ENCODE measurements around the gene RAD51AP2. TPM values are rescaled to one million over a fixed set of nuclear protein-coding genes. Genes with fewer than 3 reads are reported as not detected.

Gene RAD51AP2
- polyA plus RNA-seq, 2 donors: 0.05 to 0.28 TPM

- no peaks in the 10 kb centered on the region for H3K36me3 ChIP-seq (ENCODE audit: control insufficient read depth in 2 of 2, insufficient read depth in 2 of 2, low read length in 1 of 2)
- peaks cover 0 to 3% of the 10 kb centered on the region in 2 donors for H3K4me1 ChIP-seq (ENCODE audit: control insufficient read depth in 2 of 2, insufficient read depth in 2 of 2, low read length in 1 of 2)
- H3K4me3 ChIP-seq (ENCODE audit: low read depth in 1 of 2, low read length in 2 of 2): peak overlapping the region; percentile 45 to 63
- no peaks in the 10 kb centered on the region for H3K27me3 ChIP-seq (ENCODE audit: control insufficient read depth in 1 of 2, insufficient read depth in 2 of 2, low read length in 2 of 2)
- no peaks in the 10 kb centered on the region for H3K9me3 ChIP-seq (ENCODE audit: control insufficient read depth in 2 of 2, insufficient read depth in 1 of 2, low read depth in 1 of 2, low read length in 1 of 2)
- H3K27ac ChIP-seq (ENCODE audit: low read depth in 2 of 2, low read length in 1 of 2): peak overlapping the region; percentile 89 to 95
- 1 to 3% methylated on average over 51 to 52 of the region's 52 CpGs for WGBS, 2 donors
Measured at GRCh38 chr2:17538844-17539554, 20.8 kb upstream of the RAD51AP2 start.

GRCh38 chr2:17538022-17538843 is 20.0 kb upstream of the RAD51AP2 start:
- Histone ChIP-seq H3K27me3 (ENCODE audit: control insufficient read depth in 1 of 2, insufficient read depth in 2 of 2, low read length in 2 of 2) (no peaks in the 10 kb centered on the region), H3K27ac (ENCODE audit: low read depth in 2 of 2, low read length in 1 of 2) (peak overlapping the region; percentile 89 to 95), H3K4me3 (ENCODE audit: low read depth in 1 of 2, low read length in 2 of 2) (peak overlapping the region; percentile 45 to 63), H3K4me1 (ENCODE audit: control insufficient read depth in 2 of 2, insufficient read depth in 2 of 2, low read length in 1 of 2) (peaks cover 0 to 2% of the 10 kb centered on the region in 2 donors), H3K9me3 (ENCODE audit: control insufficient read depth in 2 of 2, insufficient read depth in 1 of 2, low read depth in 1 of 2, low read length in 1 of 2) (no peaks in the 10 kb centered on the region), H3K36me3 (ENCODE audit: control insufficient read depth in 2 of 2, insufficient read depth in 2 of 2, low read length in 1 of 2) (no peaks in the 10 kb centered on the region)
- 3 to 4% methylated on average over 30 of the region's 30 CpGs for WGBS, 2 donors

DNA sequence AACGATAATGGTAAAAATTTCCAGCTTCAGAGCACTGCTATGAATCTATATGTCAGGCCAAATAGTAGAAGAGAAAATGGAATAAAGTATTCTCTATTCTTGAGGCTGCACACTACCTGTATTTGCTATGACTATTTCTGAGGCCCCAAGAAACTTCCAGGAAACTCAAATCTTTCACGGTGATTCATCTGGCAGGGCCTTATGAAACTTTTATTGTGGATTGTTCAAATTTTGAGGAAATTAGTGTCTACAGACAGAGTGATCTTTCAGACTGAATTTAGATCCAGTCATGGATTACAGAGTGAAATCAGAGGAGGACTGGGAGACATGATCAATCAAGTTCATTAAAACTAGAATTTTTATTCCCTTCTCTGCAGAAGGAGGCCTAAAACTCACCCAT is 18.2 kb upstream of the RAD51AP2 start:
- Histone ChIP-seq H3K4me3 (ENCODE audit: low read depth in 1 of 2, low read length in 2 of 2) (no peak overlapping the region), H3K27ac (ENCODE audit: low read depth in 2 of 2, low read length in 1 of 2) (no peak overlapping the region), H3K36me3 (ENCODE audit: control insufficient read depth in 2 of 2, insufficient read depth in 2 of 2, low read length in 1 of 2) (no peaks in the 10 kb centered on the region), H3K4me1 (ENCODE audit: control insufficient read depth in 2 of 2, insufficient read depth in 2 of 2, low read length in 1 of 2) (no peaks in the 10 kb centered on the region), H3K27me3 (ENCODE audit: control insufficient read depth in 1 of 2, insufficient read depth in 2 of 2, low read length in 2 of 2) (no peaks in the 10 kb centered on the region), H3K9me3 (ENCODE audit: control insufficient read depth in 2 of 2, insufficient read depth in 1 of 2, low read depth in 1 of 2, low read length in 1 of 2) (no peaks in the 10 kb centered on the region)
- 69 to 70% methylated on average over 2 of the region's 2 CpGs for WGBS, 2 donors

- Histone ChIP-seq H3K4me3 (ENCODE audit: low read depth in 1 of 2, low read length in 2 of 2) (no peak overlapping the region), H3K27ac (ENCODE audit: low read depth in 2 of 2, low read length in 1 of 2) (no peak overlapping the region), H3K27me3 (ENCODE audit: control insufficient read depth in 1 of 2, insufficient read depth in 2 of 2, low read length in 2 of 2) (no peaks in the 10 kb centered on the region), H3K4me1 (ENCODE audit: control insufficient read depth in 2 of 2, insufficient read depth in 2 of 2, low read length in 1 of 2) (no peaks in the 10 kb centered on the region), H3K9me3 (ENCODE audit: control insufficient read depth in 2 of 2, insufficient read depth in 1 of 2, low read depth in 1 of 2, low read length in 1 of 2) (no peaks in the 10 kb centered on the region), H3K36me3 (ENCODE audit: control insufficient read depth in 2 of 2, insufficient read depth in 2 of 2, low read length in 1 of 2) (no peaks in the 10 kb centered on the region)
- WGBS, 2 donors: 79 to 80% methylated on average over 2 of the region's 2 CpGs
Measured at GRCh38 chr2:17533546-17533945, 15.3 kb upstream of the RAD51AP2 start.

DNA sequence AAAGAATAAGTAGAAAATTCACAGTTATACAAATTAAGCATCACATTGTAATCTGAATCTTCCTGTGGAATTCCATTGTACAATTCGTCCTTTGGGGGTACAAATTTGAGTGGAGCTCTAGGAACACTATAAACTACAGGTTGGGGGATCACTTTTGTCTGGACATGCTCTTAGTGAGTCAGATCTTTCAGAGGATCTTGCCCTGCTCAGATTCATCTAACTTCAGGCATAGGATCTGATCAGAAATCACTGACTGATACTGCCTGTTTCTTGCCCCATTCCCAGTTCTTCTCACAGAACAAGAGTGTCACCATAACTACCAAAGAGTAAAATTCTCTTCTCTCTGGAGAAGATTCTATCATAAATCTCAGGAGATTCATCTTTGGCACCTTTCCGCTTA is 11.5 kb upstream of the RAD51AP2 start:
- no peak overlapping the region for H3K4me3 ChIP-seq (ENCODE audit: low read depth in 1 of 2, low read length in 2 of 2)
- H3K4me1 ChIP-seq (ENCODE audit: control insufficient read depth in 2 of 2, insufficient read depth in 2 of 2, low read length in 1 of 2): no peaks in the 10 kb centered on the region
- no peaks in the 10 kb centered on the region for H3K36me3 ChIP-seq (ENCODE audit: control insufficient read depth in 2 of 2, insufficient read depth in 2 of 2, low read length in 1 of 2)
- H3K9me3 ChIP-seq (ENCODE audit: control insufficient read depth in 2 of 2, insufficient read depth in 1 of 2, low read depth in 1 of 2, low read length in 1 of 2): no peaks in the 10 kb centered on the region
- WGBS, 2 donors: 62 to 68% methylated on average over 2 of the region's 2 CpGs
- H3K27ac ChIP-seq (ENCODE audit: low read depth in 2 of 2, low read length in 1 of 2): no peak overlapping the region
- no peaks in the 10 kb centered on the region for H3K27me3 ChIP-seq (ENCODE audit: control insufficient read depth in 1 of 2, insufficient read depth in 2 of 2, low read length in 2 of 2)

GRCh38 chr2:17522303-17522702 is 4.1 kb upstream of the RAD51AP2 start:
- WGBS, 2 donors: 86 to 87% methylated on average over 6 of the region's 6 CpGs
- no peaks in the 10 kb centered on the region for H3K36me3 ChIP-seq (ENCODE audit: control insufficient read depth in 2 of 2, insufficient read depth in 2 of 2, low read length in 1 of 2)
- H3K9me3 ChIP-seq (ENCODE audit: control insufficient read depth in 2 of 2, insufficient read depth in 1 of 2, low read depth in 1 of 2, low read length in 1 of 2): no peaks in the 10 kb centered on the region

DNA sequence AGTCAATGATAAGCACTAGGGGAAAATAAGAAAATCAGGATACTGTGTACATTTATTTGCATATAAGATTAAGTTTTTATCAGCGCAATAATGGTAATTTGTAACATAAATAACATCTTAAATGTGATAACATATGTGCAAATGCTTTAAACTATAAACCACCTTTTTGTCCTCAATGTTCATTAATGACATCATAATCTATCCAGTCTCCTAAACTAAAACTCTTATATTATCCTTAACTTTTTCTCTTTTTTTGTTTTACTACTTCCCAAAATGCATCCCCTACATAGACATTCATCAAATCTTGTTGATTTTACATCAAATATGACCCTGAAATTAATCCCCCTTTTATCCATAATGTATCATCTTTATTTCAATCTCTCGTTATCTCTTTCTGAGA is 3.4 kb upstream of the RAD51AP2 start:
- H3K27ac ChIP-seq (ENCODE audit: low read depth in 2 of 2, low read length in 1 of 2): no peak overlapping the region
- H3K27me3 ChIP-seq (ENCODE audit: control insufficient read depth in 1 of 2, insufficient read depth in 2 of 2, low read length in 2 of 2): no peaks in the 10 kb centered on the region
- H3K4me1 ChIP-seq (ENCODE audit: control insufficient read depth in 2 of 2, insufficient read depth in 2 of 2, low read length in 1 of 2): no peaks in the 10 kb centered on the region
- 91 to 92% methylated on average over 2 of the region's 2 CpGs for WGBS, 2 donors
- no peak overlapping the region for H3K4me3 ChIP-seq (ENCODE audit: low read depth in 1 of 2, low read length in 2 of 2)
- no peaks in the 10 kb centered on the region for H3K36me3 ChIP-seq (ENCODE audit: control insufficient read depth in 2 of 2, insufficient read depth in 2 of 2, low read length in 1 of 2)
- H3K9me3 ChIP-seq (ENCODE audit: control insufficient read depth in 2 of 2, insufficient read depth in 1 of 2, low read depth in 1 of 2, low read length in 1 of 2): no peaks in the 10 kb centered on the region

More at GRCh38 chr2:17522303-17522702, 4.1 kb upstream of the RAD51AP2 start:
- H3K4me3 ChIP-seq (ENCODE audit: low read depth in 1 of 2, low read length in 2 of 2): no peak overlapping the region
- no peaks in the 10 kb centered on the region for H3K27me3 ChIP-seq (ENCODE audit: control insufficient read depth in 1 of 2, insufficient read depth in 2 of 2, low read length in 2 of 2)
- H3K27ac ChIP-seq (ENCODE audit: low read depth in 2 of 2, low read length in 1 of 2): no peak overlapping the region
- no peaks in the 10 kb centered on the region for H3K4me1 ChIP-seq (ENCODE audit: control insufficient read depth in 2 of 2, insufficient read depth in 2 of 2, low read length in 1 of 2)

DNA sequence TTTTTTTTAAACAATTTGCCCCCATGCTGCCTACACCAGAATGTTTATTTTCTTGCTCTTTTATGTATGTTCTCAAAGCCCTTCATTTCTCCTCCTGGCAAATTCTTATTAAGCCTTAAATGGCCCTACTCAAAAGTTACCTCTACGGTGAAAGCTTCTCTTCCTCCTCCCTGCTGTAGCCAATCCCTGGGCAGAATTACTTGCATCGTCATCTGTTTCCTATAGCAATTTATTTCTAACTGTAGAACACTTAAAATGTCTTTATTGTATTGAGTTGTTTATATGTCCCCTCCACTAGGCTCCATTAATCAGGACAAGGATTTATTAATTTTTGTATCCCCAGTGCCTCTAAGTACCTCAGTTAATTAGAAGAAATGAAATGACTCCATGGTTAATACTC is 2.5 kb upstream of the RAD51AP2 start:
- Histone ChIP-seq H3K4me3 (ENCODE audit: low read depth in 1 of 2, low read length in 2 of 2) (no peak overlapping the region), H3K9me3 (ENCODE audit: control insufficient read depth in 2 of 2, insufficient read depth in 1 of 2, low read depth in 1 of 2, low read length in 1 of 2) (no peaks in the 10 kb centered on the region), H3K27ac (ENCODE audit: low read depth in 2 of 2, low read length in 1 of 2) (no peak overlapping the region), H3K36me3 (ENCODE audit: control insufficient read depth in 2 of 2, insufficient read depth in 2 of 2, low read length in 1 of 2) (no peaks in the 10 kb centered on the region), H3K4me1 (ENCODE audit: control insufficient read depth in 2 of 2, insufficient read depth in 2 of 2, low read length in 1 of 2) (no peaks in the 10 kb centered on the region), H3K27me3 (ENCODE audit: control insufficient read depth in 1 of 2, insufficient read depth in 2 of 2, low read length in 2 of 2) (no peaks in the 10 kb centered on the region)
- 65 to 80% methylated on average over 2 of the region's 2 CpGs for WGBS, 2 donors

GRCh38 chr2:17519486-17519885 is 1.2 kb upstream of the RAD51AP2 start:
- Histone ChIP-seq H3K36me3 (ENCODE audit: control insufficient read depth in 2 of 2, insufficient read depth in 2 of 2, low read length in 1 of 2) (no peaks in the 10 kb centered on the region), H3K27ac (ENCODE audit: low read depth in 2 of 2, low read length in 1 of 2) (no peak overlapping the region), H3K4me1 (ENCODE audit: control insufficient read depth in 2 of 2, insufficient read depth in 2 of 2, low read length in 1 of 2) (no peaks in the 10 kb centered on the region), H3K27me3 (ENCODE audit: control insufficient read depth in 1 of 2, insufficient read depth in 2 of 2, low read length in 2 of 2) (no peaks in the 10 kb centered on the region), H3K9me3 (ENCODE audit: control insufficient read depth in 2 of 2, insufficient read depth in 1 of 2, low read depth in 1 of 2, low read length in 1 of 2) (no peaks in the 10 kb centered on the region), H3K4me3 (ENCODE audit: low read depth in 1 of 2, low read length in 2 of 2) (no peak overlapping the region)

All from esophagus (tissue), 2 donors.